Spleen (tissue), 7 donors: Measurements from ENCODE around the gene SLC25A26.

Experiments used
- CTCF ChIP-seq, 11 experiments: fragments of 200-600 bp in 7 of 11; fragments of 450-650 bp in 4 of 11; sonication (generic) in 4 of 11; IDR thresholded peaks in 8 of 11; conservative IDR thresholded peaks in 3 of 11; 1 replicate in 7 of 11; 2 replicates in 4 of 11; pipeline versions ENCODE4 v1.4.0 to v1.8.0; 2016 to 2021; ENCODE audit warnings: antibody characterized with exemption in 11 of 11, inconsistent platforms in 4 of 11, mild to moderate bottlenecking in 1 of 11
- POLR2A ChIP-seq, 3 donors: fragments of 450-650 bp; IDR thresholded peaks; one replicate each; pipeline ENCODE4 v1.5.1; 2017; ENCODE audit warnings: antibody characterized with exemption in 3 of 3, mild to moderate bottlenecking in 1 of 3
- POLR2AphosphoS5 ChIP-seq, 3 donors: sonication (generic); formaldehyde crosslinking; IDR thresholded peaks; one replicate each; pipeline ENCODE4 v1.5.1; 2017; ENCODE audit warnings: antibody characterized with exemption in 3 of 3
- donor health status: DM: no; HTN: no; CAD: no; lungs with moderate emphysema.
- donor health status: DM: no; HTN: no; CAD: no.
- donor health status: DM: no; HTN: no; CAD: no.

- TF ChIP-seq POLR2AphosphoS5 (IDR thresholded peaks at IDR 0.05) (no peak), POLR2A (IDR thresholded peaks at IDR 0.05) (no peak), CTCF (IDR thresholded peaks at IDR 0.05 in 8 of 11, conservative IDR thresholded peaks at IDR 0.05 in 3 of 11) (no peak)
Observed at GRCh38 chr3:66404197-66404596, 183.4 kb downstream of the SLC25A26 start.
